ENCODE measurements around the gene AK8.

Gene AK8

GRCh38 chr9:132894862-132895835 is 17.1 kb upstream of the AK8 start:
- CTCF ChIA-PET = no interaction called here
- POLR2A ChIA-PET = interaction anchor here (1.2 kb wide), 1 partner anchor 50 kb away, joined by 3 read pairs; no protein-coding TSS in a partner anchor
- no peak for DNase-seq (ENCODE audit: extremely low spot score)
- TF ChIP-seq SP1 (IDR thresholded peaks at IDR 0.05) (no peak), TARDBP (IDR thresholded peaks at IDR 0.05) (no peak), L3MBTL2 (conservative IDR thresholded peaks at IDR 0.05) (no peak), PKNOX1 (IDR thresholded peaks at IDR 0.05) (no peak), SUZ12 (IDR thresholded peaks at IDR 0.05) (no peak), ARNT (IDR thresholded peaks at IDR 0.05) (no peak), NFRKB (IDR thresholded peaks at IDR 0.05) (no peak), BHLHE40 (IDR thresholded peaks at IDR 0.05; ENCODE audit: borderline replicate concordance) (no peak), ELF4 (IDR thresholded peaks at IDR 0.05) (no peak), FOXM1 (IDR thresholded peaks at IDR 0.05; ENCODE audit: borderline replicate concordance) (no peak), FOXK2 (IDR thresholded peaks at IDR 0.05) (no peak), HDGF (IDR thresholded peaks at IDR 0.05; ENCODE audit: borderline replicate concordance) (no peak), CTBP1 (IDR thresholded peaks at IDR 0.05; ENCODE audit: borderline replicate concordance) (no peak), FOXA1 (IDR thresholded peaks at IDR 0.05) (no peak), ZNF384 (IDR thresholded peaks at IDR 0.05) (no peak), LEF1 (IDR thresholded peaks at IDR 0.05; ENCODE audit: borderline replicate concordance) (no peak)

GRCh38 chr9:132894346-132894745 is 16.3 kb upstream of the AK8 start:
- ChIA-PET CTCF (interaction anchor here (1.3 kb wide), 1 partner anchor 8 kb away, joined by 4 read pairs; no protein-coding TSS in a partner anchor), POLR2A (no interaction called here)
- TF ChIP-seq FOXM1 (IDR thresholded peaks at IDR 0.05; ENCODE audit: borderline replicate concordance) (no peak), NFRKB (IDR thresholded peaks at IDR 0.05) (no peak), TARDBP (IDR thresholded peaks at IDR 0.05) (no peak), PKNOX1 (IDR thresholded peaks at IDR 0.05) (no peak), ARNT (IDR thresholded peaks at IDR 0.05) (no peak), ELF4 (IDR thresholded peaks at IDR 0.05) (no peak), LEF1 (IDR thresholded peaks at IDR 0.05; ENCODE audit: borderline replicate concordance) (no peak), FOXA1 (IDR thresholded peaks at IDR 0.05) (no peak), CTBP1 (IDR thresholded peaks at IDR 0.05; ENCODE audit: borderline replicate concordance) (no peak), L3MBTL2 (conservative IDR thresholded peaks at IDR 0.05) (no peak), ZNF384 (IDR thresholded peaks at IDR 0.05) (no peak), HDGF (IDR thresholded peaks at IDR 0.05; ENCODE audit: borderline replicate concordance) (no peak), SUZ12 (IDR thresholded peaks at IDR 0.05) (no peak), FOXK2 (IDR thresholded peaks at IDR 0.05) (no peak), SP1 (IDR thresholded peaks at IDR 0.05) (no peak), BHLHE40 (IDR thresholded peaks at IDR 0.05; ENCODE audit: borderline replicate concordance) (no peak)
- no peak for DNase-seq (ENCODE audit: extremely low spot score)

DNA sequence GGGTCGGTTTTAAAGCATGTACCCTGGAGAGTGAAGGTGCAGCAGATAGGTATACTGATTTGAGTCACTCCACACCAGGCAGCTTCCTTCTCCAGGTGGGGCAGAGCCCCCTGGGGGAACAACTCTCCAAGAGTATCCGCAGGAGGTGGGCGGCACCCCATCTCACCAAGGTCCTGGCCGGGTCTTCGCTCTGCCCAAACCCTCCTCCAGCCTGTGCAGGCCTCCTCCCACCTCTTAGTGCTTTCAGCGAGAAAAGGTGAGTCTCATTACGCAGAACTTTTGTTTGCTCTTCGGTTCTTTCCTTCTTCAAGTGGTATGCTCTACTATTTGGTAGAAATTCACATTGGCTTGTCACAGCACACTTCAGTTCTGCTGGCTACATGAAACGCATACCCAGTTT is 14.3 kb upstream of the AK8 start:
- DNase-seq (ENCODE audit: extremely low spot score) = no peak
- CTCF ChIA-PET = no interaction called here
- no peak for TF ChIP-seq FOXK2 (IDR thresholded peaks at IDR 0.05)
- no peak for TF ChIP-seq LEF1 (IDR thresholded peaks at IDR 0.05; ENCODE audit: borderline replicate concordance)
- POLR2A ChIA-PET = no interaction called here

GRCh38 chr9:132888151-132888550 is 10.1 kb upstream of the AK8 start:
- no peak for TF ChIP-seq TARDBP (IDR thresholded peaks at IDR 0.05)
- TF ChIP-seq SUZ12 (IDR thresholded peaks at IDR 0.05) = no peak
- TF ChIP-seq ZNF384 (IDR thresholded peaks at IDR 0.05) = no peak
- no peak for DNase-seq (ENCODE audit: extremely low spot score)
- ChIA-PET CTCF (no interaction called here), POLR2A (no interaction called here)

GRCh38 chr9:132887181-132888120 is 9.4 kb upstream of the AK8 start:
- no peak for DNase-seq (ENCODE audit: extremely low spot score)
- CTCF ChIA-PET = no interaction called here
- POLR2A ChIA-PET = no interaction called here
- TF ChIP-seq L3MBTL2 (conservative IDR thresholded peaks at IDR 0.05) = no peak
- TF ChIP-seq ELF4 (IDR thresholded peaks at IDR 0.05) = no peak
- no peak for TF ChIP-seq TARDBP (IDR thresholded peaks at IDR 0.05)
- no peak for TF ChIP-seq NFRKB (IDR thresholded peaks at IDR 0.05)
- no peak for TF ChIP-seq ZNF384 (IDR thresholded peaks at IDR 0.05)
- no peak for TF ChIP-seq PKNOX1 (IDR thresholded peaks at IDR 0.05)
- TF ChIP-seq FOXK2 (IDR thresholded peaks at IDR 0.05) = no peak
- no peak for TF ChIP-seq FOXA1 (IDR thresholded peaks at IDR 0.05)
- no peak for TF ChIP-seq BHLHE40 (IDR thresholded peaks at IDR 0.05; ENCODE audit: borderline replicate concordance)
- TF ChIP-seq FOXM1 (IDR thresholded peaks at IDR 0.05; ENCODE audit: borderline replicate concordance) = no peak

DNA sequence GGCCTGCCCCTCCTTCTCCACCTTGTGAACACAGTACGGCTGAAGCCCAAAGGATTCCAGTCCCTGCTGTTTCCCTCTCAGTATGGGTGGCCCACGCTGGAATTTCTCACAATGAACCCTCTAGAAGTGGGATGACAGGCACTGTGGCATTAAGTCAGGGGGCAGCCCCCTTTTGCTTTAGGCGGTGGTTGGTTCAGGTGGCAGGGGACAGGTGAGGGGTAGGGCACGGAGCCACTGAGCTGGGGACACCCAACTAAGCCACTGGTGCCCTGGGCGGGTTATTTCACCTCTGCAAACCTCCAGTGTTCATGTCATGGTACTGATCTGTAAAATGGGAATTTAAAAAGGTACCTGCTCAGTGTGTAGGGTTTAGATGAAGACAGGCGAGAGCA is 8.2 kb upstream of the AK8 start:
- ChIA-PET POLR2A (no interaction called here), CTCF (no interaction called here)
- no peak for DNase-seq (ENCODE audit: extremely low spot score)
- TF ChIP-seq NFRKB (IDR thresholded peaks at IDR 0.05) (no peak), SP1 (IDR thresholded peaks at IDR 0.05) (no peak), PKNOX1 (IDR thresholded peaks at IDR 0.05) (no peak), ARNT (IDR thresholded peaks at IDR 0.05) (no peak), LEF1 (IDR thresholded peaks at IDR 0.05; ENCODE audit: borderline replicate concordance) (no peak), FOXK2 (IDR thresholded peaks at IDR 0.05) (no peak), ELF4 (IDR thresholded peaks at IDR 0.05) (no peak), BHLHE40 (IDR thresholded peaks at IDR 0.05; ENCODE audit: borderline replicate concordance) (no peak), TARDBP (IDR thresholded peaks at IDR 0.05) (no peak), HDGF (IDR thresholded peaks at IDR 0.05; ENCODE audit: borderline replicate concordance) (no peak), CTBP1 (IDR thresholded peaks at IDR 0.05; ENCODE audit: borderline replicate concordance) (no peak), FOXA1 (IDR thresholded peaks at IDR 0.05) (no peak)
